GM23338 (cell line): ENCODE measurements around the gene CCDC150. TPM values are rescaled to one million over a fixed set of nuclear protein-coding genes. Genes with fewer than 3 reads are reported as not detected.

Experiments used
- ATAC-seq: fragments of 200-7000 bp; cut with Tn5 transposase; 3 replicates; pipeline ENCODE4 v1.9.1; 2020
- DNase-seq: peaks from one replicate; pipeline ENCODE4 v3.0.0-alpha.2; 2015; ENCODE audit warnings: low spot score
- H2AFZ ChIP-seq: fragments of 200-600 bp; sonication (generic); 2 replicates; pipeline ENCODE4 v1.8.0; 2016; ENCODE audit warnings: antibody characterized with exemption, mild to moderate bottlenecking, moderate library complexity
- H3F3A ChIP-seq: fragments of 200-600 bp; sonication (generic); replicated peaks from 2 replicates; pipeline ENCODE4 v1.8.0; 2017; ENCODE audit warnings: antibody characterized with exemption, mixed run types, low read depth
- H3K27ac ChIP-seq: fragments of 200-600 bp; sonication (generic); 2 replicates; pipeline ENCODE4 v1.6.1; 2016; ENCODE audit warnings: low read depth
- H3K27me3 ChIP-seq: fragments of 200-600 bp; sonication (generic); 2 replicates; pipeline ENCODE4 v1.8.0; 2016; ENCODE audit warnings: mild to moderate bottlenecking, mixed run types, moderate library complexity; ENCODE audit not compliant: insufficient read depth
- H3K36me3 ChIP-seq: fragments of 200-600 bp; sonication (generic); 2 replicates; pipeline ENCODE4 v1.8.0; 2016; ENCODE audit warnings: mild to moderate bottlenecking; ENCODE audit not compliant: insufficient read depth
- H3K4me1 ChIP-seq: fragments of 200-600 bp; sonication (generic); 2 replicates; pipeline ENCODE4 v1.8.0; 2016; ENCODE audit warnings: mild to moderate bottlenecking, moderate library complexity; ENCODE audit not compliant: insufficient read depth
- H3K4me2 ChIP-seq: fragments of 200-600 bp; sonication (generic); 2 replicates; pipeline ENCODE4 v1.7.1; 2017; ENCODE audit warnings: mixed run types
- H3K4me3 ChIP-seq: fragments of 200-600 bp; sonication (generic); 2 replicates; pipeline ENCODE4 v1.6.1; 2016; ENCODE audit warnings: mixed run types
- H3K79me2 ChIP-seq: fragments of 200-600 bp; sonication (generic); replicated peaks from 2 replicates; pipeline ENCODE4 v1.8.0; 2017; ENCODE audit warnings: mild to moderate bottlenecking; ENCODE audit not compliant: insufficient read depth
- H3K9me2 ChIP-seq: fragments of 200-600 bp; sonication (generic); 2 replicates; pipeline ENCODE4 v1.8.0; 2017; ENCODE audit not compliant: insufficient read depth
- H4K20me1 ChIP-seq: fragments of 200-600 bp; sonication (generic); replicated peaks from 2 replicates; pipeline ENCODE4 v1.8.0; 2017; ENCODE audit warnings: mild to moderate bottlenecking; ENCODE audit not compliant: insufficient read depth
- H3K27ac Mint-ChIP-seq: 2 replicates; pipeline ENCODE4 v1.8.0; 2020; ENCODE audit warnings: inconsistent platforms, mild to moderate bottlenecking, moderate library complexity, mixed read lengths
- H3K27me3 Mint-ChIP-seq: 3 replicates; pipeline ENCODE4 v1.8.0; 2022; ENCODE audit warnings: low read depth, mild to moderate bottlenecking, moderate library complexity, mixed read lengths, inconsistent platforms; ENCODE audit not compliant: insufficient read depth, poor library complexity
- H3K36me3 Mint-ChIP-seq: 3 replicates; pipeline ENCODE4 v1.8.0; 2021; ENCODE audit warnings: low read depth, mild to moderate bottlenecking, inconsistent platforms, moderate library complexity, mixed read lengths
- H3K4me1 Mint-ChIP-seq: 3 replicates; pipeline ENCODE4 v1.8.0; 2020; ENCODE audit warnings: mild to moderate bottlenecking, inconsistent platforms, mixed read lengths
- H3K4me3 Mint-ChIP-seq: 3 replicates; pipeline ENCODE4 v1.8.0; 2021; ENCODE audit warnings: moderate library complexity, mild to moderate bottlenecking, inconsistent platforms, mixed read lengths
- H3K9me3 Mint-ChIP-seq: 3 replicates; pipeline ENCODE4 v1.8.0; 2020; ENCODE audit warnings: moderate library complexity, mild to moderate bottlenecking, inconsistent platforms, mixed read lengths
- CREB1 ChIP-seq: fragments of 250-450 bp; sonication (Bioruptor Pico); IDR thresholded peaks from 2 replicates; pipeline ENCODE4 v1.5.0; 2020; ENCODE audit warnings: low read depth, mild to moderate bottlenecking, moderate library complexity
- EZH2 ChIP-seq: fragments of 200-600 bp; sonication (generic); IDR thresholded peaks from one replicate; pipeline ENCODE4 v1.8.0; 2017; ENCODE audit warnings: antibody characterized with exemption, mild to moderate bottlenecking, low read depth; ENCODE audit not compliant: unreplicated experiment
- EZH2phosphoT487 ChIP-seq: fragments of 200-600 bp; sonication (generic); IDR thresholded peaks from one replicate; pipeline ENCODE4 v1.8.1; 2018; ENCODE audit warnings: antibody characterized with exemption; ENCODE audit not compliant: unreplicated experiment
- JUNB ChIP-seq: IDR thresholded peaks from one replicate; pipeline ENCODE4 v1.6.1; 2016; ENCODE audit warnings: antibody characterized with exemption; ENCODE audit not compliant: unreplicated experiment
- NANOG ChIP-seq: IDR thresholded peaks from 2 replicates; pipeline ENCODE4 v1.6.1; 2016; ENCODE audit warnings: antibody characterized with exemption, borderline replicate concordance
- POLR2AphosphoS5 ChIP-seq: IDR thresholded peaks from 2 replicates; pipeline ENCODE4 v1.6.1; 2016; ENCODE audit warnings: antibody characterized with exemption, low read depth
- STAT1 ChIP-seq: IDR thresholded peaks from one replicate; pipeline ENCODE4 v1.6.1; 2016; ENCODE audit warnings: antibody characterized with exemption; ENCODE audit not compliant: unreplicated experiment
- ZNF114 ChIP-seq: fragments of 250-450 bp; sonication (Bioruptor Pico); IDR thresholded peaks from 2 replicates; pipeline ENCODE4 v1.5.0; 2020; ENCODE audit warnings: mild to moderate bottlenecking, moderate library complexity
- ZNF331 ChIP-seq: fragments of 250-450 bp; sonication (Bioruptor Pico); IDR thresholded peaks from 2 replicates; pipeline ENCODE4 v1.5.0; 2020; ENCODE audit warnings: low read depth, mild to moderate bottlenecking, moderate library complexity
- polyA plus RNA-seq: library from polyadenylated mRNA; unstranded; fragments of >200 nt; fragmentation: Nextera tagmentation; extraction: Ambion mirVana; gene quantifications from 2 replicates; pipeline ENCODE4 v1.2.1, GENCODE V29; 2016
- total RNA-seq: library from RNA; depleted of rRNA; stranded (reverse); fragments of >200 nt; shearing (Covaris generic); gene quantifications from 2 replicates; pipeline ENCODE4 v1.2.3, GENCODE V29; 2014
- TF ChIP-seq, protein P1 (sequence below), 2 experiments: fragments of 200-600 bp in 1 of 2; sonication (generic) in 1 of 2; conservative IDR thresholded peaks; 2 replicates each; pipeline versions ENCODE4 v1.5.1 to v1.6.1; 2016 to 2017; ENCODE audit warnings: antibody characterized with exemption in 2 of 2, low read depth in 2 of 2, mild to moderate bottlenecking in 2 of 2, moderate library complexity in 1 of 2
- TF ChIP-seq, protein P2 (sequence below): fragments of 250-450 bp; sonication (Bioruptor Pico); IDR thresholded peaks from 2 replicates; pipeline ENCODE4 v1.5.0; 2020; ENCODE audit warnings: mild to moderate bottlenecking, moderate library complexity
- TF ChIP-seq, protein P3 (sequence below): IDR thresholded peaks from one replicate; pipeline ENCODE4 v1.6.1; 2018; ENCODE audit warnings: antibody characterized with exemption; ENCODE audit not compliant: unreplicated experiment
- TF ChIP-seq, protein P4 (sequence below): IDR thresholded peaks from 2 replicates; pipeline ENCODE4 v1.6.1; 2016; ENCODE audit warnings: antibody characterized with exemption

The CCDC150 gene
- total and polyA plus RNA-seq, 2 experiments from 2014 or later, result 56.3 to 68.3 TPM

DNA sequence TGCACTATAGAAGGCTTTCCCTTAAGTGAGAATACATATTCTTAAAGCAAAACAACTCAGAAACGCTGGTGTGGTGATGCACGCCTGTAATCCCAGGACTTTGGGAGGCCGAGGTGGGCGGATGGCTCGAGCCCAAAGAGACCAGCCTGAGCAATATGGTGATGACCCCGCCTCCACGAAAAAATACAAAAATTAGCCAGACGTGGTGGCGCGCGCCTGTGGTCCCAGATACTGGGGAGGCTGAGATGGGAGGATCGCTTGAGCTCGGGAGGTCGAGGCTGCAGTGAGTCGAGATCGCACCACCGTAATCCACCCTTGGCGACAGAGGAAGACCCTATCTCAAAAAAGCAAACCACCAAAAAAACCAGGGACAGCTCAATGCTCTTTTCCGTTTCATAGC is 750 bp upstream of the CCDC150 start:
- Histone ChIP-seq H3K9me2 (no peaks in the 10 kb centered on the region), H3K4me1 (peaks cover 18% of the 10 kb centered on the region), H3F3A (no peaks in the 10 kb centered on the region), H2AFZ (peak overlapping the region; percentile 83; the same call in 1 of the 2 replicates), H3K4me3 (peak overlapping the region; percentile 67), H3K27me3 (no peaks in the 10 kb centered on the region), H3K27ac (no peak overlapping the region), H3K4me2 (peak overlapping the region; percentile 68), H3K79me2 (peaks cover 37% of the 10 kb centered on the region), H3K36me3 (no peaks in the 10 kb centered on the region), H4K20me1 (no peaks in the 10 kb centered on the region)
- H3K27me3 Mint-ChIP-seq, result peaks cover 3% of the 10 kb centered on the region
- peaks cover under 1% of the 10 kb centered on the region; the same call in 1 of the 3 replicates for H3K36me3 Mint-ChIP-seq
- H3K4me3 Mint-ChIP-seq, result peak overlapping the region; percentile 84
- peaks cover 3% of the 10 kb centered on the region; the same call in 1 of the 3 replicates for H3K9me3 Mint-ChIP-seq
- TF ChIP-seq EZH2phosphoT487, result no peak
- TF ChIP-seq STAT1, result no peak
- no peak for TF ChIP-seq NANOG
- TF ChIP-seq, protein P1, sequence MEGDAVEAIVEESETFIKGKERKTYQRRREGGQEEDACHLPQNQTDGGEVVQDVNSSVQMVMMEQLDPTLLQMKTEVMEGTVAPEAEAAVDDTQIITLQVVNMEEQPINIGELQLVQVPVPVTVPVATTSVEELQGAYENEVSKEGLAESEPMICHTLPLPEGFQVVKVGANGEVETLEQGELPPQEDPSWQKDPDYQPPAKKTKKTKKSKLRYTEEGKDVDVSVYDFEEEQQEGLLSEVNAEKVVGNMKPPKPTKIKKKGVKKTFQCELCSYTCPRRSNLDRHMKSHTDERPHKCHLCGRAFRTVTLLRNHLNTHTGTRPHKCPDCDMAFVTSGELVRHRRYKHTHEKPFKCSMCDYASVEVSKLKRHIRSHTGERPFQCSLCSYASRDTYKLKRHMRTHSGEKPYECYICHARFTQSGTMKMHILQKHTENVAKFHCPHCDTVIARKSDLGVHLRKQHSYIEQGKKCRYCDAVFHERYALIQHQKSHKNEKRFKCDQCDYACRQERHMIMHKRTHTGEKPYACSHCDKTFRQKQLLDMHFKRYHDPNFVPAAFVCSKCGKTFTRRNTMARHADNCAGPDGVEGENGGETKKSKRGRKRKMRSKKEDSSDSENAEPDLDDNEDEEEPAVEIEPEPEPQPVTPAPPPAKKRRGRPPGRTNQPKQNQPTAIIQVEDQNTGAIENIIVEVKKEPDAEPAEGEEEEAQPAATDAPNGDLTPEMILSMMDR (conservative IDR thresholded peaks at IDR 0.05; ENCODE audit: low read depth in 2 of 2), result no peak
- TF ChIP-seq, protein P2, sequence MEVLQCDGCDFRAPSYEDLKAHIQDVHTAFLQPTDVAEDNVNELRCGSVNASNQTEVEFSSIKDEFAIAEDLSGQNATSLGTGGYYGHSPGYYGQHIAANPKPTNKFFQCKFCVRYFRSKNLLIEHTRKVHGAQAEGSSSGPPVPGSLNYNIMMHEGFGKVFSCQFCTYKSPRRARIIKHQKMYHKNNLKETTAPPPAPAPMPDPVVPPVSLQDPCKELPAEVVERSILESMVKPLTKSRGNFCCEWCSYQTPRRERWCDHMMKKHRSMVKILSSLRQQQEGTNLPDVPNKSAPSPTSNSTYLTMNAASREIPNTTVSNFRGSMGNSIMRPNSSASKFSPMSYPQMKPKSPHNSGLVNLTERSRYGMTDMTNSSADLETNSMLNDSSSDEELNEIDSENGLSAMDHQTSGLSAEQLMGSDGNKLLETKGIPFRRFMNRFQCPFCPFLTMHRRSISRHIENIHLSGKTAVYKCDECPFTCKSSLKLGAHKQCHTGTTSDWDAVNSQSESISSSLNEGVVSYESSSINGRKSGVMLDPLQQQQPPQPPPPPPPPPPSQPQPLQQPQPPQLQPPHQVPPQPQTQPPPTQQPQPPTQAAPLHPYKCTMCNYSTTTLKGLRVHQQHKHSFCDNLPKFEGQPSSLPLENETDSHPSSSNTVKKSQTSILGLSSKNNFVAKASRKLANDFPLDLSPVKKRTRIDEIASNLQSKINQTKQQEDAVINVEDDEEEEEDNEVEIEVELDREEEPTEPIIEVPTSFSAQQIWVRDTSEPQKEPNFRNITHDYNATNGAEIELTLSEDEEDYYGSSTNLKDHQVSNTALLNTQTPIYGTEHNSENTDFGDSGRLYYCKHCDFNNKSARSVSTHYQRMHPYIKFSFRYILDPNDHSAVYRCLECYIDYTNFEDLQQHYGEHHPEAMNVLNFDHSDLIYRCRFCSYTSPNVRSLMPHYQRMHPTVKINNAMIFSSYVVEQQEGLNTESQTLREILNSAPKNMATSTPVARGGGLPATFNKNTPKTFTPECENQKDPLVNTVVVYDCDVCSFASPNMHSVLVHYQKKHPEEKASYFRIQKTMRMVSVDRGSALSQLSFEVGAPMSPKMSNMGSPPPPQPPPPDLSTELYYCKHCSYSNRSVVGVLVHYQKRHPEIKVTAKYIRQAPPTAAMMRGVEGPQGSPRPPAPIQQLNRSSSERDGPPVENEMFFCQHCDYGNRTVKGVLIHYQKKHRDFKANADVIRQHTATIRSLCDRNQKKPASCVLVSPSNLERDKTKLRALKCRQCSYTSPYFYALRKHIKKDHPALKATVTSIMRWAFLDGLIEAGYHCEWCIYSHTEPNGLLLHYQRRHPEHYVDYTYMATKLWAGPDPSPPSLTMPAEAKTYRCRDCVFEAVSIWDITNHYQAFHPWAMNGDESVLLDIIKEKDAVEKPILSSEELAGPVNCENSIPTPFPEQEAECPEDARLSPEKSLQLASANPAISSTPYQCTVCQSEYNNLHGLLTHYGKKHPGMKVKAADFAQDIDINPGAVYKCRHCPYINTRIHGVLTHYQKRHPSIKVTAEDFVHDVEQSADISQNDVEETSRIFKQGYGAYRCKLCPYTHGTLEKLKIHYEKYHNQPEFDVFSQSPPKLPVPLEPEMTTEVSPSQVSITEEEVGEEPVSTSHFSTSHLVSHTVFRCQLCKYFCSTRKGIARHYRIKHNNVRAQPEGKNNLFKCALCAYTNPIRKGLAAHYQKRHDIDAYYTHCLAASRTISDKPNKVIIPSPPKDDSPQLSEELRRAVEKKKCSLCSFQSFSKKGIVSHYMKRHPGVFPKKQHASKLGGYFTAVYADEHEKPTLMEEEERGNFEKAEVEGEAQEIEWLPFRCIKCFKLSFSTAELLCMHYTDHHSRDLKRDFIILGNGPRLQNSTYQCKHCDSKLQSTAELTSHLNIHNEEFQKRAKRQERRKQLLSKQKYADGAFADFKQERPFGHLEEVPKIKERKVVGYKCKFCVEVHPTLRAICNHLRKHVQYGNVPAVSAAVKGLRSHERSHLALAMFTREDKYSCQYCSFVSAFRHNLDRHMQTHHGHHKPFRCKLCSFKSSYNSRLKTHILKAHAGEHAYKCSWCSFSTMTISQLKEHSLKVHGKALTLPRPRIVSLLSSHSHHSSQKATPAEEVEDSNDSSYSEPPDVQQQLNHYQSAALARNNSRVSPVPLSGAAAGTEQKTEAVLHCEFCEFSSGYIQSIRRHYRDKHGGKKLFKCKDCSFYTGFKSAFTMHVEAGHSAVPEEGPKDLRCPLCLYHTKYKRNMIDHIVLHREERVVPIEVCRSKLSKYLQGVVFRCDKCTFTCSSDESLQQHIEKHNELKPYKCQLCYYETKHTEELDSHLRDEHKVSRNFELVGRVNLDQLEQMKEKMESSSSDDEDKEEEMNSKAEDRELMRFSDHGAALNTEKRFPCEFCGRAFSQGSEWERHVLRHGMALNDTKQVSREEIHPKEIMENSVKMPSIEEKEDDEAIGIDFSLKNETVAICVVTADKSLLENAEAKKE (CRISPR knock-in tag), result no peak
- TF ChIP-seq CREB1 (CRISPR knock-in tag), result no peak
- TF ChIP-seq JUNB, result no peak
- TF ChIP-seq POLR2AphosphoS5, result no peak
- TF ChIP-seq ZNF331 (CRISPR knock-in tag), result no peak
- TF ChIP-seq EZH2, result no peak
- TF ChIP-seq, protein P3, sequence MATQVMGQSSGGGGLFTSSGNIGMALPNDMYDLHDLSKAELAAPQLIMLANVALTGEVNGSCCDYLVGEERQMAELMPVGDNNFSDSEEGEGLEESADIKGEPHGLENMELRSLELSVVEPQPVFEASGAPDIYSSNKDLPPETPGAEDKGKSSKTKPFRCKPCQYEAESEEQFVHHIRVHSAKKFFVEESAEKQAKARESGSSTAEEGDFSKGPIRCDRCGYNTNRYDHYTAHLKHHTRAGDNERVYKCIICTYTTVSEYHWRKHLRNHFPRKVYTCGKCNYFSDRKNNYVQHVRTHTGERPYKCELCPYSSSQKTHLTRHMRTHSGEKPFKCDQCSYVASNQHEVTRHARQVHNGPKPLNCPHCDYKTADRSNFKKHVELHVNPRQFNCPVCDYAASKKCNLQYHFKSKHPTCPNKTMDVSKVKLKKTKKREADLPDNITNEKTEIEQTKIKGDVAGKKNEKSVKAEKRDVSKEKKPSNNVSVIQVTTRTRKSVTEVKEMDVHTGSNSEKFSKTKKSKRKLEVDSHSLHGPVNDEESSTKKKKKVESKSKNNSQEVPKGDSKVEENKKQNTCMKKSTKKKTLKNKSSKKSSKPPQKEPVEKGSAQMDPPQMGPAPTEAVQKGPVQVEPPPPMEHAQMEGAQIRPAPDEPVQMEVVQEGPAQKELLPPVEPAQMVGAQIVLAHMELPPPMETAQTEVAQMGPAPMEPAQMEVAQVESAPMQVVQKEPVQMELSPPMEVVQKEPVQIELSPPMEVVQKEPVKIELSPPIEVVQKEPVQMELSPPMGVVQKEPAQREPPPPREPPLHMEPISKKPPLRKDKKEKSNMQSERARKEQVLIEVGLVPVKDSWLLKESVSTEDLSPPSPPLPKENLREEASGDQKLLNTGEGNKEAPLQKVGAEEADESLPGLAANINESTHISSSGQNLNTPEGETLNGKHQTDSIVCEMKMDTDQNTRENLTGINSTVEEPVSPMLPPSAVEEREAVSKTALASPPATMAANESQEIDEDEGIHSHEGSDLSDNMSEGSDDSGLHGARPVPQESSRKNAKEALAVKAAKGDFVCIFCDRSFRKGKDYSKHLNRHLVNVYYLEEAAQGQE, result no peak
- TF ChIP-seq, protein P4, sequence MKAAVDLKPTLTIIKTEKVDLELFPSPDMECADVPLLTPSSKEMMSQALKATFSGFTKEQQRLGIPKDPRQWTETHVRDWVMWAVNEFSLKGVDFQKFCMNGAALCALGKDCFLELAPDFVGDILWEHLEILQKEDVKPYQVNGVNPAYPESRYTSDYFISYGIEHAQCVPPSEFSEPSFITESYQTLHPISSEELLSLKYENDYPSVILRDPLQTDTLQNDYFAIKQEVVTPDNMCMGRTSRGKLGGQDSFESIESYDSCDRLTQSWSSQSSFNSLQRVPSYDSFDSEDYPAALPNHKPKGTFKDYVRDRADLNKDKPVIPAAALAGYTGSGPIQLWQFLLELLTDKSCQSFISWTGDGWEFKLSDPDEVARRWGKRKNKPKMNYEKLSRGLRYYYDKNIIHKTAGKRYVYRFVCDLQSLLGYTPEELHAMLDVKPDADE, result no peak
- TF ChIP-seq ZNF114 (CRISPR knock-in tag), result no peak
- no peak overlapping the region for H3K27ac Mint-ChIP-seq
- no peak for ATAC-seq
- peaks cover 25% of the 10 kb centered on the region for H3K4me1 Mint-ChIP-seq
- no peak for DNase-seq
